ENCODE results near the gene PKP4.

DNA sequence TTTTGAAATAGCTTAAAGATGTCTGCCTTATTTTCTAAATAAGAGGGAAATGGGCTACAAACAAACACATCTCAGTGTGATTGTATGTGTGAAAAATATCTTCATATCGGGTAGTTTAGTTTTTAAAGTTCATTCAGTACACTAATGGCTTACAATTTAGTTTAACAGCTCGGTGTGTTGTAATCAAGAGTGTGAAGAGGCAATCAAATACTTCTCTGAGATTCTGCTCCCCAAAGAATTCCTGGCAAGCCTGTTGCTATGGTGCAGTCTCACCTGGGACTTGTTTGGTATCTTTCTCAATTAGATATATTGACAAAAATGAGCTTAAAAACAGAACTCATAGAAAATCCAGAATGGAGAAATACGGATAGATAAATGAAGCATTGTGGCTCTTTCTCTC, 99.4 kb downstream of the PKP4 start:
- TF ChIP-seq, protein P1, sequence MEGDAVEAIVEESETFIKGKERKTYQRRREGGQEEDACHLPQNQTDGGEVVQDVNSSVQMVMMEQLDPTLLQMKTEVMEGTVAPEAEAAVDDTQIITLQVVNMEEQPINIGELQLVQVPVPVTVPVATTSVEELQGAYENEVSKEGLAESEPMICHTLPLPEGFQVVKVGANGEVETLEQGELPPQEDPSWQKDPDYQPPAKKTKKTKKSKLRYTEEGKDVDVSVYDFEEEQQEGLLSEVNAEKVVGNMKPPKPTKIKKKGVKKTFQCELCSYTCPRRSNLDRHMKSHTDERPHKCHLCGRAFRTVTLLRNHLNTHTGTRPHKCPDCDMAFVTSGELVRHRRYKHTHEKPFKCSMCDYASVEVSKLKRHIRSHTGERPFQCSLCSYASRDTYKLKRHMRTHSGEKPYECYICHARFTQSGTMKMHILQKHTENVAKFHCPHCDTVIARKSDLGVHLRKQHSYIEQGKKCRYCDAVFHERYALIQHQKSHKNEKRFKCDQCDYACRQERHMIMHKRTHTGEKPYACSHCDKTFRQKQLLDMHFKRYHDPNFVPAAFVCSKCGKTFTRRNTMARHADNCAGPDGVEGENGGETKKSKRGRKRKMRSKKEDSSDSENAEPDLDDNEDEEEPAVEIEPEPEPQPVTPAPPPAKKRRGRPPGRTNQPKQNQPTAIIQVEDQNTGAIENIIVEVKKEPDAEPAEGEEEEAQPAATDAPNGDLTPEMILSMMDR (conservative IDR thresholded peaks at IDR 0.05; ENCODE audit: low read length): no peak
- TF ChIP-seq EZH2phosphoT487 (IDR thresholded peaks at IDR 0.05; ENCODE audit: borderline replicate concordance, low read depth, low read length): no peak

Measured in OCI-LY7 (cell line).